RWPE2 (cell line): ENCODE measurements around the gene SLC25A13.
"Not testable (repeated sequence)": the region's sequence is repeated elsewhere in the genome, so short reads cannot be mapped to it uniquely, and the experiment has no call there.

ENCODE experiments used
- ATAC-seq: fragments of 200-7000 bp; cut with Tn5 transposase; 3 replicates; pipeline ENCODE4 v1.9.1; 2021; ENCODE audit warnings: low read depth
- DNase-seq: peaks from one replicate; pipeline ENCODE4 v3.0.0-alpha.2; 2020; ENCODE audit warnings: low spot score
- H3K27ac ChIP-seq: fragments of 450-650 bp; 2 replicates; pipeline ENCODE4 v1.5.1; 2017; ENCODE audit warnings: mild to moderate bottlenecking; ENCODE audit not compliant: poor library complexity, severe bottlenecking
- H3K27me3 ChIP-seq: fragments of 250-450 bp; sonication (Bioruptor Pico); 2 replicates; pipeline ENCODE4 v1.5.1; 2021; ENCODE audit warnings: mild to moderate bottlenecking, moderate library complexity; ENCODE audit not compliant: insufficient read depth, poor library complexity, severe bottlenecking
- H3K36me3 ChIP-seq: fragments of 250-450 bp; sonication (Bioruptor Pico); 2 replicates; pipeline ENCODE4 v1.5.1; 2020; ENCODE audit warnings: low read depth, mild to moderate bottlenecking, moderate library complexity
- H3K4me1 ChIP-seq: fragments of 250-450 bp; sonication (Bioruptor Pico); 2 replicates; pipeline ENCODE4 v1.5.1; 2021; ENCODE audit warnings: mild to moderate bottlenecking, moderate library complexity; ENCODE audit not compliant: insufficient read depth, poor library complexity, severe bottlenecking
- H3K4me3 ChIP-seq: fragments of 250-450 bp; sonication (Bioruptor Pico); 2 replicates; pipeline ENCODE4 v1.5.1; 2021; ENCODE audit warnings: mild to moderate bottlenecking, moderate library complexity; ENCODE audit not compliant: severe bottlenecking
- H3K9me3 ChIP-seq: fragments of 250-450 bp; sonication (Bioruptor Pico); 2 replicates; pipeline ENCODE4 v1.5.1; 2021; ENCODE audit warnings: mild to moderate bottlenecking, moderate library complexity; ENCODE audit not compliant: severe bottlenecking
- TF ChIP-seq, protein P1 (sequence below): fragments of 450-650 bp; IDR thresholded peaks from one replicate; pipeline ENCODE4 v1.5.1; 2017; ENCODE audit warnings: mild to moderate bottlenecking, moderate library complexity; ENCODE audit not compliant: poor library complexity, severe bottlenecking

Gene SLC25A13

DNA sequence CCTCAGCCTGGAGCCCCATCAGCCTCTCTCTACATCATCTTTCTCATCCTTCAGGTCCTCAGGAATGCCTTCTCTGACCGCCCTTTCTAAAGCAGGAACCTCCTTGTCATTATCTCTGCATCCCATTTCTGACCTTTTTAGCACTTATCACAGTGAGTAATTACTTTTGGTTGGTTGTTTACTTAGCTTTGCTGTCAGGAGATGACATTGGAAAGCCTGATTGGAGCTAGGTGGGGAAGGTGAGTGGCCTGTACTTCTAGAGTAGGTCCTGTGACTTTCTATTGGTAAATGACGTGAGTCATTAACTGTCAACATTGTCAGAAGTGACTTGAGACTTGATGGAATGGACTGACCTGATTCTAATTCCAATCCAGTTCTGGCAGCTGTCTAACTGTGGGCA, 9.3 kb upstream of the SLC25A13 start:
- Histone ChIP-seq H3K36me3 (no peaks in the 10 kb centered on the region), H3K4me3 (no peak overlapping the region), H3K27ac (no peak overlapping the region), H3K9me3 (no peaks in the 10 kb centered on the region), H3K27me3 (no peaks in the 10 kb centered on the region), H3K4me1 (peaks cover 26% of the 10 kb centered on the region)
- no peak for ATAC-seq
- TF ChIP-seq, protein P1, sequence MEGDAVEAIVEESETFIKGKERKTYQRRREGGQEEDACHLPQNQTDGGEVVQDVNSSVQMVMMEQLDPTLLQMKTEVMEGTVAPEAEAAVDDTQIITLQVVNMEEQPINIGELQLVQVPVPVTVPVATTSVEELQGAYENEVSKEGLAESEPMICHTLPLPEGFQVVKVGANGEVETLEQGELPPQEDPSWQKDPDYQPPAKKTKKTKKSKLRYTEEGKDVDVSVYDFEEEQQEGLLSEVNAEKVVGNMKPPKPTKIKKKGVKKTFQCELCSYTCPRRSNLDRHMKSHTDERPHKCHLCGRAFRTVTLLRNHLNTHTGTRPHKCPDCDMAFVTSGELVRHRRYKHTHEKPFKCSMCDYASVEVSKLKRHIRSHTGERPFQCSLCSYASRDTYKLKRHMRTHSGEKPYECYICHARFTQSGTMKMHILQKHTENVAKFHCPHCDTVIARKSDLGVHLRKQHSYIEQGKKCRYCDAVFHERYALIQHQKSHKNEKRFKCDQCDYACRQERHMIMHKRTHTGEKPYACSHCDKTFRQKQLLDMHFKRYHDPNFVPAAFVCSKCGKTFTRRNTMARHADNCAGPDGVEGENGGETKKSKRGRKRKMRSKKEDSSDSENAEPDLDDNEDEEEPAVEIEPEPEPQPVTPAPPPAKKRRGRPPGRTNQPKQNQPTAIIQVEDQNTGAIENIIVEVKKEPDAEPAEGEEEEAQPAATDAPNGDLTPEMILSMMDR = no peak
- DNase-seq = no peak

DNA sequence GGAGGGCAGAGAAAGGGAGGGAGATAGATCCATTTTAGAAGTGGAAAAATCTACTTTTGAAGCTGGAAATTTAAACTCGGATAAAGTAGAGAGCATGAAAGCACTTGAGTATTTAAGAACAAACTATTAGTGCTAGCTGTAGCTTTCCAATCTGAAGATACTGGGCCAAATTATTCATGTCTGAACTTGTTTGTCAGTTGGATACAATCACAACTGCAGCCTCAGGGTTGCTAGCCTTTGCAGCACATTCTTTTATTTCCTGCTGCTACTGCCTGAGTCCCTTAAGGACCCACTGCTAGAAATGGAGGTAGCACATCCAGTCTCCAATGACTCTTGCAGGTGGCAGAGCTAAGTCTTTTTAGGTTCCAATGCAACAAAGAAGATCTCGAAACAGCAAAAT, 8.3 kb upstream of the SLC25A13 start:
- Histone ChIP-seq H3K9me3 (no peaks in the 10 kb centered on the region), H3K36me3 (no peaks in the 10 kb centered on the region), H3K4me3 (no peak overlapping the region), H3K4me1 (peaks cover 26% of the 10 kb centered on the region), H3K27me3 (no peaks in the 10 kb centered on the region), H3K27ac (no peak overlapping the region)
- DNase-seq (no peak), ATAC-seq (peak; percentile 69)
- TF ChIP-seq, protein P1 = no peak

DNA sequence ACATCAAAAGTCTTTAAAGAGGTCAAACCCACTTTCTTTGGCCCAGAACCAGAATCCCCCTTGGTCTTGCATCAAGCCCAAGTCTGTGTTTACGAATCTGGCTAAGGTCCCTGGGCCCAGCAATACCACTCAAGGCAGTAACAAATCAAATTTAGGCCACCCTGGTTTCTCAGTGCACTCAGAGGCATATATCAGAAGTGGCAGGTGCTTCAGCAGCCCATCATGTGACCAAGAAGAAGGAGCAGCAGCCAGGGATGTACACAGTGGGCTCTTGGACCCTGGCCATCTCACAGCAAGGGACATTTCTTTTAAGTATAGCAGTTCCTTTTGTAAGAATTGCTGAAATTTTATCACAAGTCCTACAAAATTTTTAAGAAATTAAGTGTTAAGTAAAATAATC, 7.3 kb upstream of the SLC25A13 start:
- no peak overlapping the region for H3K27ac ChIP-seq
- no peaks in the 10 kb centered on the region for H3K36me3 ChIP-seq
- H3K9me3 ChIP-seq = no peaks in the 10 kb centered on the region
- no peaks in the 10 kb centered on the region for H3K27me3 ChIP-seq
- H3K4me3 ChIP-seq = no peak overlapping the region
- H3K4me1 ChIP-seq = peaks cover 26% of the 10 kb centered on the region
- no peak for DNase-seq
- ATAC-seq = no peak
- TF ChIP-seq, protein P1 = no peak

DNA sequence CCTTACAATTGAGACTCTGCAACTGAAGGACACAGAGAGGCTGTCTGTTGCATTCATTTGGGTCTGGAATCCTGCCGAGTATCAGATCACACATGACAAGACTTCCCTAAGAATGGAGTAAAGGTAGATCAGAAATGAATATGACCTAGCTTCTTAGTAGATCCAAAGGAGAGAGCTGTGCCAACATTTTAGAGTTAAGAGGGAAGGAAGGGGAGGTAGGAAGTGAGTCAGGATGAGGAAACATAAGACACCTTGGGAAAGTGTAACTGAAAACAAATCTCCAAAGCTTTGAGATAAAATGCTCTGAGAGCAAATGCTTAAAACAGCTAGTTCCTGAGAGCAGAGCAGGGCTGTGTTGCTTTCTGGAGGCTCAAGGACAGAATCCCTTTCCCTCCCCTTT, 6.1 kb upstream of the SLC25A13 start:
- H3K4me1 ChIP-seq = peaks cover 26% of the 10 kb centered on the region
- TF ChIP-seq, protein P1 = no peak
- no peak overlapping the region for H3K4me3 ChIP-seq
- peak overlapping the region; percentile 55 for H3K27ac ChIP-seq
- no peaks in the 10 kb centered on the region for H3K27me3 ChIP-seq
- no peaks in the 10 kb centered on the region for H3K36me3 ChIP-seq
- ATAC-seq (peak; percentile 87), DNase-seq (no peak)
- no peaks in the 10 kb centered on the region for H3K9me3 ChIP-seq

DNA sequence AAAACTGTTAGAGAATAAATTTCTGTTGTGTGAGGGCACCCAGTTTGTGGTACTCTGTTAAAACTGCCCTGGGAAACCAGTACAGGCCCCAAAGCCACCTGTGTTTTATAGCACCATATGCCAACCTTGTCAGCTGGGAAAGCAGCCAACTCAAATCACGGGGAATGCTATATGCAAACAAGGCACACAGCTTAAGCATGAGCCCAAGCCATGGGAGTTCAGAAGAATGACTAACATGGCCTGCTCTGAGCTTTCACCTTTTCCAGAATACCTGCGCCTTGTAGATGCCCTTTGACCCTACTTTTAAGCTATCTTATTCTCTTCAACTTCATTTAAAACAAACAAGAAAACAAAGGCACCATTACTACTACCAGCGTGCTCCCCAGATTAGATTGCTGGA, 5.5 kb upstream of the SLC25A13 start:
- TF ChIP-seq, protein P1 = no peak
- Histone ChIP-seq H3K27me3 (no peaks in the 10 kb centered on the region), H3K4me1 (peaks cover 26% of the 10 kb centered on the region), H3K36me3 (no peaks in the 10 kb centered on the region), H3K4me3 (no peak overlapping the region), H3K27ac (peak overlapping the region; percentile 55), H3K9me3 (no peaks in the 10 kb centered on the region)
- peak; percentile 53; the same call in 2 of the 3 replicates for ATAC-seq
- no peak for DNase-seq

DNA sequence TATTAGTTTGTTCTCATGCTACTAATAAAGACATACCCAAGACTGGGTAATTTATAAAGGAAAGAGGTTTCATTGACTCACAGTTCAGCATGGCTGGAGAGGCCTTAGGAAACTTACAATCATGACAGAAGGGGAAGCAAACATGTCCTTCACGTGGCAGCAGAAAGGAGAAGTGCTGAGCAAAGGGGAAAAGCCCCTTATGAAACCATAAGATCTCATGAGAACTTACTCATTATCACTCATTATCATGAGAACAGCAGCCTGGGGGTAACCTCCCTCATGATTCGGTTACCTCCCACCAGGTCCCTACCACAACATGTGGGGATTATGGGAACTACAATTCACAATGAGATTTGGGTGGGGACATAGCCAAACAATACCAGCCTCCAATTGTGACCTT, 4.9 kb upstream of the SLC25A13 start:
- H3K36me3 ChIP-seq, H3K27me3 ChIP-seq, H3K4me3 ChIP-seq, H3K27ac ChIP-seq, H3K9me3 ChIP-seq, DNase-seq, ATAC-seq: not testable (repeated sequence)
- H3K4me1 ChIP-seq = peaks cover 26% of the 10 kb centered on the region
